Measurements from ENCODE around the gene ANKH. TPM values are rescaled to one million over a fixed set of nuclear protein-coding genes. Genes with fewer than 3 reads are reported as not detected.

Gene ANKH
- polyA plus RNA-seq, 3 donors = 2.4 to 6.3 (median 3.1) TPM

DNA sequence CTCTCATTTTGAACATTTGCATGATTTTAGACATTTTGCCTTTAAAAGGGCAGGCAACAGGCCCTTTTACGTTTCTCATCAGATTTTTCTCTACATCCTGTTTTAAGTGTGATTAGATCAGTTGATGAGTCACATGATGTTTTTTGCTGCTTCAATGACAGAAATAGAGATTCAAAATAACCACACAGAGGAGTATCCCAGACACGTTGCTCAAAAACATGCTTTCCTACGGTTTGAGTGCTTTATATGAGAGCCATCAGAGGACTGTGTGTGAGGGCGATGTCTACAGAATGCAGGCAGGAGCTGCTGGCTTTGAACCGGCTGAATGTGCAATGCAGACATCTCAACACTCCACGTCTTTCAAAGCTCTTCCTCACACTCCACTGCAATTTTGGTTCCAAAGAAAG is 165.0 kb downstream of the ANKH start:
- Histone ChIP-seq H3K36me3 (replicated peaks in 1 of 2; ENCODE audit: control insufficient read depth in 1 of 2, insufficient read depth in 2 of 2, low read length in 2 of 2) (peaks cover 75 to 100% of the 10 kb centered on the region in 2 donors), H4K20me1 (ENCODE audit: insufficient read depth, low read length) (peaks cover 20% of the 10 kb centered on the region), H3K4me2 (replicated peaks; ENCODE audit: extremely low read depth, low read length, poor library complexity, severe bottlenecking) (no peak overlapping the region), H3K27me3 (ENCODE audit: control insufficient read depth in 2 of 2, insufficient read depth in 2 of 2, low read length in 2 of 2) (no peaks in the 10 kb centered on the region), H3K27ac (ENCODE audit: low read depth in 1 of 2, low read length in 2 of 2) (no peak overlapping the region), H3K79me2 (ENCODE audit: insufficient read depth, low read length) (peaks cover 3% of the 10 kb centered on the region), H2AFZ (ENCODE audit: insufficient read depth, low read depth, low read length, poor library complexity, severe bottlenecking) (no peak overlapping the region), H3K9ac (ENCODE audit: insufficient read depth, low read length, poor library complexity, severe bottlenecking) (no peak overlapping the region), H3K9me3 (replicated peaks in 1 of 2; ENCODE audit: control insufficient read depth in 1 of 2, insufficient read depth in 1 of 2, low read length in 2 of 2) (no peaks in the 10 kb centered on the region), H3K4me1 (ENCODE audit: control insufficient read depth in 1 of 2, insufficient read depth in 2 of 2, low read length in 2 of 2) (no peaks in the 10 kb centered on the region), H3K4me3 (replicated peaks in 1 of 3; ENCODE audit: low read depth in 2 of 3, low read length in 3 of 3) (no peak overlapping the region)
- whole genome bisulfite sequencing (ENCODE audit: insufficient coverage) = no CpG with 5 or more reads among the region's 6 CpGs
- intact Hi-C loops (cut with micrococcal nuclease) = no loop called here
- peaks cover 90 to 96% of the 10 kb centered on the region in 2 donors for H3K36me3 Mint-ChIP-seq
- DNase-seq = no peak
- peaks cover 0 to 5% (median 0%) of the 10 kb centered on the region in 3 donors for H3K27me3 Mint-ChIP-seq (ENCODE audit: low read depth in 3 of 3)
- TF ChIP-seq, protein P1, sequence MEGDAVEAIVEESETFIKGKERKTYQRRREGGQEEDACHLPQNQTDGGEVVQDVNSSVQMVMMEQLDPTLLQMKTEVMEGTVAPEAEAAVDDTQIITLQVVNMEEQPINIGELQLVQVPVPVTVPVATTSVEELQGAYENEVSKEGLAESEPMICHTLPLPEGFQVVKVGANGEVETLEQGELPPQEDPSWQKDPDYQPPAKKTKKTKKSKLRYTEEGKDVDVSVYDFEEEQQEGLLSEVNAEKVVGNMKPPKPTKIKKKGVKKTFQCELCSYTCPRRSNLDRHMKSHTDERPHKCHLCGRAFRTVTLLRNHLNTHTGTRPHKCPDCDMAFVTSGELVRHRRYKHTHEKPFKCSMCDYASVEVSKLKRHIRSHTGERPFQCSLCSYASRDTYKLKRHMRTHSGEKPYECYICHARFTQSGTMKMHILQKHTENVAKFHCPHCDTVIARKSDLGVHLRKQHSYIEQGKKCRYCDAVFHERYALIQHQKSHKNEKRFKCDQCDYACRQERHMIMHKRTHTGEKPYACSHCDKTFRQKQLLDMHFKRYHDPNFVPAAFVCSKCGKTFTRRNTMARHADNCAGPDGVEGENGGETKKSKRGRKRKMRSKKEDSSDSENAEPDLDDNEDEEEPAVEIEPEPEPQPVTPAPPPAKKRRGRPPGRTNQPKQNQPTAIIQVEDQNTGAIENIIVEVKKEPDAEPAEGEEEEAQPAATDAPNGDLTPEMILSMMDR (IDR thresholded peaks at IDR 0.05) = no peak
- H3K4me1 Mint-ChIP-seq = peaks cover under 1% of the 10 kb centered on the region
- H3K27ac Mint-ChIP-seq = peak overlapping the region in 1 of 7 donors; percentile 57
- no peak overlapping the region for H3K4me3 Mint-ChIP-seq
- H3K9me3 Mint-ChIP-seq = peaks cover 0 to 3% (median 0%) of the 10 kb centered on the region in 7 donors

DNA sequence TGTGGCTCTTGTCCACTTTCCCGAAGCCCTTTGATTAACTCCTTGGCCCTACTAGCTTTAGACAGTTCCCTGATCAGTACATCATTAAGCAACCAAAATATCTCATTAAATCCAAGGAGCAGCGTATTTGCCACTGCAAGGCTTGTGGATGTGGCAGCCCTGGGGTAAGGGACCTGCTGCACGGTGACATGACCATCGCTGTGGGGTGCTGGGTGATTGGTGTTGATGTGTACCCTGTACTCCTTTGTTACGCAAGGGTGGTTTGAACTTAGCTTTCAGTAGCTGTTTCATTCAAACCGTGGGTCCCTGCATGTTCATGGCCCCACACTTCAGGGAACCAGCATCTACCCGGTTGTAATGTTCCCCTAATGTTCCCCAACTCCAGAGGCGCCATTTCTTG is 166.0 kb downstream of the ANKH start:
- no peak overlapping the region for H3K4me3 ChIP-seq (replicated peaks in 1 of 3; ENCODE audit: low read depth in 2 of 3, low read length in 3 of 3)
- H3K79me2 ChIP-seq (ENCODE audit: insufficient read depth, low read length) = peaks cover 3% of the 10 kb centered on the region
- H3K36me3 ChIP-seq (replicated peaks in 1 of 2; ENCODE audit: control insufficient read depth in 1 of 2, insufficient read depth in 2 of 2, low read length in 2 of 2) = peaks cover 65 to 95% of the 10 kb centered on the region in 2 donors
- H3K9me3 ChIP-seq (replicated peaks in 1 of 2; ENCODE audit: control insufficient read depth in 1 of 2, insufficient read depth in 1 of 2, low read length in 2 of 2) = no peaks in the 10 kb centered on the region
- H3K27me3 ChIP-seq (ENCODE audit: control insufficient read depth in 2 of 2, insufficient read depth in 2 of 2, low read length in 2 of 2) = no peaks in the 10 kb centered on the region
- 100% methylated on average over 1 of the region's 8 CpGs for WGBS (ENCODE audit: insufficient coverage)
- H3K27me3 Mint-ChIP-seq (ENCODE audit: low read depth in 3 of 3) = peaks cover 0 to 6% (median 0%) of the 10 kb centered on the region in 3 donors
- H3K27ac ChIP-seq (ENCODE audit: low read depth in 1 of 2, low read length in 2 of 2) = no peak overlapping the region
- peak overlapping the region in 2 of 7 donors; percentile 26 to 33 for H3K27ac Mint-ChIP-seq
- H2AFZ ChIP-seq (ENCODE audit: insufficient read depth, low read depth, low read length, poor library complexity, severe bottlenecking) = no peak overlapping the region
- peaks cover 8% of the 10 kb centered on the region in 2 donors for H3K4me1 ChIP-seq (ENCODE audit: control insufficient read depth in 1 of 2, insufficient read depth in 2 of 2, low read length in 2 of 2)
- peaks cover 7% of the 10 kb centered on the region for H3K4me1 Mint-ChIP-seq
- no peak overlapping the region for H3K4me3 Mint-ChIP-seq
- H3K36me3 Mint-ChIP-seq = peaks cover 82 to 91% of the 10 kb centered on the region in 2 donors
- no peak overlapping the region for H3K9ac ChIP-seq (ENCODE audit: insufficient read depth, low read length, poor library complexity, severe bottlenecking)
- peaks cover 30% of the 10 kb centered on the region for H4K20me1 ChIP-seq (ENCODE audit: insufficient read depth, low read length)
- TF ChIP-seq, protein P1 (IDR thresholded peaks at IDR 0.05) = no peak
- no peak overlapping the region for H3K4me2 ChIP-seq (replicated peaks; ENCODE audit: extremely low read depth, low read length, poor library complexity, severe bottlenecking)
- H3K9me3 Mint-ChIP-seq = no peaks in the 10 kb centered on the region
- no peak for DNase-seq
- intact Hi-C loops (cut with micrococcal nuclease) = no loop called here
